Measurements from ENCODE around the gene TOMM70. TPM values are rescaled to one million over a fixed set of nuclear protein-coding genes. Genes with fewer than 3 reads are reported as not detected.
A peak's percentile ranks its signal among the peaks of the same experiment; 100 is the strongest.

Gene TOMM70
- total and polyA plus RNA-seq, 2 of the 8 experiments (the other 6 are each of a cell fraction or from before 2014, with no cell fraction given) = 10.9 to 52.1 TPM

- TF ChIP-seq RBBP5 (IDR thresholded peaks at IDR 0.05; ENCODE audit: borderline replicate concordance, low read depth, low read length) (peak; percentile 65), RAD21 (IDR thresholded peaks at IDR 0.05 in 1 of 2, conservative IDR thresholded peaks at IDR 0.05 in 1 of 2; ENCODE audit: low read depth in 2 of 2, low read length in 2 of 2) (no peak), FOSL1 (IDR thresholded peaks at IDR 0.05; ENCODE audit: insufficient read depth, low read depth, low read length) (no peak), CHD2 (IDR thresholded peaks at IDR 0.05; ENCODE audit: low read length) (peak; percentile 49; the same call in 1 of the 2 replicates), SP1 (IDR thresholded peaks at IDR 0.05; ENCODE audit: low read depth, low read length) (peak; percentile 79; the same call in 1 of the 2 replicates), SIN3A (conservative IDR thresholded peaks at IDR 0.05 in 1 of 2, IDR thresholded peaks at IDR 0.05 in 1 of 2; ENCODE audit: low read depth in 1 of 2, low read length in 2 of 2) (peak; percentile 42 to 78; a peak in 2 of 4 replicates), POU5F1 (IDR thresholded peaks at IDR 0.05; ENCODE audit: low read depth, low read length) (no peak), JUN (IDR thresholded peaks at IDR 0.05; ENCODE audit: low read depth, low read length) (no peak), NRF1 (IDR thresholded peaks at IDR 0.05; ENCODE audit: low read depth, low read length) (no peak), SP4 (IDR thresholded peaks at IDR 0.05; ENCODE audit: low read length) (peak; percentile 24; the same call in 1 of the 2 replicates), SP2 (IDR thresholded peaks at IDR 0.05; ENCODE audit: low read length) (no peak), SIX5 (IDR thresholded peaks at IDR 0.05; ENCODE audit: low read depth, low read length) (no peak), CEBPB (IDR thresholded peaks at IDR 0.05; ENCODE audit: low read depth, low read length) (no peak), SAP30 (IDR thresholded peaks at IDR 0.05; ENCODE audit: insufficient read depth, insufficient replicate concordance, low read length) (peak; percentile 71), TCF12 (IDR thresholded peaks at IDR 0.05; ENCODE audit: low read depth, low read length) (no peak), GABPA (IDR thresholded peaks at IDR 0.05; ENCODE audit: borderline replicate concordance, insufficient read depth, low read length) (peak; percentile 90), GTF2F1 (IDR thresholded peaks at IDR 0.05; ENCODE audit: borderline replicate concordance, low read depth, low read length) (peak; percentile 61; the same call in 1 of the 2 replicates), RXRA (IDR thresholded peaks at IDR 0.05; ENCODE audit: insufficient read depth, low read depth, low read length) (no peak), CTCF (IDR thresholded peaks at IDR 0.05; ENCODE audit: control extremely low read depth in 1 of 3, insufficient read depth in 1 of 3, low read depth in 1 of 3, low read length in 3 of 3) (no peak), E2F6 (IDR thresholded peaks at IDR 0.05) (peak; percentile 71)
Measured at GRCh38 chr3:100400780-100401673, at the start of gene TOMM70, which contains the start of gene LNP1 (continued).

Data from H1 (cell line).